HG02852 (cell line): ENCODE results near the gene LDLRAD4.

Experiments used
- ATAC-seq: cut with Tn5 transposase; IDR thresholded peaks from one replicate; pipeline ENCODE4 v1.9.1; 2021; ENCODE audit warnings: mild to moderate bottlenecking, moderate library complexity; ENCODE audit not compliant: unreplicated experiment

The LDLRAD4 gene

GRCh38 chr18:13280070-13280795, 61.7 kb downstream of the LDLRAD4 start:
- ATAC-seq = no peak

DNA sequence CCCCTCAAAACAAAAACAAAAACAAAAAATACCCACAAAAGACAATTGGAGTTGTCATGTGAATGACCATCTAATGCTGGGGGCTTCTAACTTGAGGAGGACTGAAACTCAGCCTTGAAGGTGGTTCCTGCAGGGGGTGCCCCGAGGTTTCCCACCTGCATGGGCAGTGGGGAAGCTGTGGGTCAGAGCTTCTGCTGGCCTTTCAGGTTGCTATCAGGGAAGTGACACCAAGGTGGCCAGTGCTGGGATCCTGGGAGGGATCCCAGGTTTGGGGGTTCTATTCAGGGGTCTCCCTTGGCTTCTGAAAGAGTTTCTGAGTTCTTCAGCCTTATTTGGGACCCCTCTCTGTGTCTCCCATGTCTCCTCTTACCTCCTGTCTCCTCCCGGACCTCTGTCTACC, 62.8 kb downstream of the LDLRAD4 start:
- no peak for ATAC-seq

DNA sequence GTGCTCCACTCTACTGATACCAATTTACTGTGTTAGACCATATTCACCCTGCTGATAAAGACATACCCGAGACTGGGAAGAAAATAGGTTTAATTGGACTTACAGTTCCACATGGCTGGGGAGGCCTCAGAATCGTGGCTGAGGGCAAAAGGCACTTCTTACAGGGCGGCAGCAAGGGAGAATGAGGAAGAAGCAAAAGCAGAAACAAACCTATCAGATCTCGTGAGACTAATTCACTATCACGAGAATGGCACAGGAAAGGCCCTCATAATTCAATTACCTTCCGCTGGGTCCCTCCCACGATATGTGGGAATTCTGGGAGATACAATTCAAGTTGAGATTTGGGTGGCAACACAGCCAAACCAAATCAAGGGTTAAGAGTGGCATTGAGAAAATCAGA, 65.2 kb downstream of the LDLRAD4 start:
- ATAC-seq = no peak

DNA sequence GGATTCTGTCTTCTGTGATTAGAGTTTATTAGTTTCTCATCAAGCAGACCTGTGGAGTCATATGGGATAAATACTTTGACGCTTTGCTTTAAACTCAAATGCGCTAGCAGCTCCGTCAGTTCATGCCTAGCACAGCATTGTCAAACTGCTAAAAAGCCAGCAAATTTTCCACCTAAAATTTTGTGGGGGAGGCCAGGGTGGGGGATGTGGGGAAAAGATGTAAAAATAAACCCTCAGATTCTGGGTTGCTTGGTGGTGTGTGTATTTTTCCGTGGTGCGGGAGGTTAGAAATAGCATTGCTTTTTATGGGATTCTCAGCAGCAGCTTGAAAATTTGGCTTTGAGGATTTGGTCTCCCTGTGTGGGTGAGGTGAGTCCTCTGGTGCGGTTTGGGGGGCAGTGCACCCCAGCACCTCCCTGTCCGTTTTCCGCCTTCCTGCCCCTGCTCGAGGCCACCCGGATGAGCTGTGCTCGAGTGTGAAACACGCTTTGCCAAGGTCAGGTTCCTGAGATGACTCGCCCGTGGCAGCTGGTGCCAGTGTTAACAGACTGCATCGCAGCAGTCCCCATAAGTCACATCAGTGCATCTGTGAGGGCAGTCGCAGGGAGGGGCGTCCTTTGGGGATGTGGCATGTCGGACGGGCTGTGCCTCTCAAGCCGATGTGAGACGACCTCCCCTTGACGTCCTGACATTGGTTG, 65.9 kb downstream of the LDLRAD4 start:
- no peak for ATAC-seq

GRCh38 chr18:13285874-13286273, 67.3 kb downstream of the LDLRAD4 start:
- no peak for ATAC-seq

DNA sequence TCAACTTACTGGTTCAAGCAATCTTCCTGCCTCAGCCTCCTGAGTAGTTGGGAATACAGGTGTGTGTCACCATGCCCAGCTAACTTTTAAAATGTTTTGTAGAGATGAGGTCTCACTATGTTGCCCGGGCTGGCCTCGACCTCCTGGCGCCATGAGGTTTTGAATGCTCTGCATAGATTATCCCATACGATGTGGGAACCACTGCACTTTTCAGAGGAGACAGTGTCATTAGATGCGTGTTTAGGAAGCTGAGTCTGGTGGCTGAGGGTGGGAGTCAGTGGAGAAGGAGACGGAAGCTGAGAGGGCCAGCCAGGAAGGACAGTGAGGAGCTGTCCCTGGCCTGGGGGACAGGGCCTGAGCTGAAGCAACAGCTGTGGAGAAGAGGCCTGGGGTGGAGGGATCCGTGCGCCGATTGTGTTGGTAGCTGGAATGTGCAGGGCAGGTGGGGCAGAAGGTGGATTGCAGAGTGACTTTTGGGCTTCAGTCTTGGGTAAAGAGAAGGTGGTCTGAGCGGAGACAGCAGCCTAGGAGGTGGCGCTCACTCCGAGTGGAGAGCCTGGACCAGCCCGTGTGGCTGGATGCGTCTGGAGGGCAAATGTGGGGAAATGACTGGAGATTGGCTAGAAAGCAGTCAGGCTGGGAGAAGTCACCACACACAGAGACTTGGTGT, 68.0 kb downstream of the LDLRAD4 start:
- no peak for ATAC-seq

- ATAC-seq = no peak
These were observed 68.8 kb downstream of the LDLRAD4 start for GRCh38 chr18:13287372-13287771.

DNA sequence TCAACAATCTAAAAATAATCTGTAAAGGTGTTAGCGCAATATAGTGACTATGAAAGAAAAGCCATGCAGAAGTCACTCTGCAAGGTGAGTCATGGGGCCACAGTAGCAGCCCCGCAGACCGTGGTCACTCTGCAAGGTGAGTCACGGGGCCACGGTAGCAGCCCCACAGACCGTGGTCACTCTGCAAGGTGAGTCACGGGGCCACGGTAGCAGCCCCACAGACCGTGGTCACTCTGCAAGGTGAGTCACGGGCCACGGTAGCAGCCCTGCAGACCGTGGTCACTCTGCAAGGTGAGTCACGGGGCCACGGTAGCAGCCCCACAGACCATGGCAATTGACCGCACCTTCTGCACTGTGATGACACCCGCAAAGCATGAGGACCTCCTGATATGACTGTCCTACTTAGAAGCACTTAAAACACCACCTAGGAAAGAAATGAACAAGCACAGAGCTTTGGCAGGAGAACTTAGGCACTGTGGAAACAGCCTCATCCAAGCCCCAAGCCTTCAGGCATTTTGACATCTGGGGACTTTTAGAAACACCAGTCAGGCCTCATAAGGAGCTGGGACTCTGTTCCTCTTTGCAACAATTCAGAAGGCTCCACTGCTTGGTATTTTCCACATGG, 70.1 kb downstream of the LDLRAD4 start:
- peak; percentile 67 for ATAC-seq

DNA sequence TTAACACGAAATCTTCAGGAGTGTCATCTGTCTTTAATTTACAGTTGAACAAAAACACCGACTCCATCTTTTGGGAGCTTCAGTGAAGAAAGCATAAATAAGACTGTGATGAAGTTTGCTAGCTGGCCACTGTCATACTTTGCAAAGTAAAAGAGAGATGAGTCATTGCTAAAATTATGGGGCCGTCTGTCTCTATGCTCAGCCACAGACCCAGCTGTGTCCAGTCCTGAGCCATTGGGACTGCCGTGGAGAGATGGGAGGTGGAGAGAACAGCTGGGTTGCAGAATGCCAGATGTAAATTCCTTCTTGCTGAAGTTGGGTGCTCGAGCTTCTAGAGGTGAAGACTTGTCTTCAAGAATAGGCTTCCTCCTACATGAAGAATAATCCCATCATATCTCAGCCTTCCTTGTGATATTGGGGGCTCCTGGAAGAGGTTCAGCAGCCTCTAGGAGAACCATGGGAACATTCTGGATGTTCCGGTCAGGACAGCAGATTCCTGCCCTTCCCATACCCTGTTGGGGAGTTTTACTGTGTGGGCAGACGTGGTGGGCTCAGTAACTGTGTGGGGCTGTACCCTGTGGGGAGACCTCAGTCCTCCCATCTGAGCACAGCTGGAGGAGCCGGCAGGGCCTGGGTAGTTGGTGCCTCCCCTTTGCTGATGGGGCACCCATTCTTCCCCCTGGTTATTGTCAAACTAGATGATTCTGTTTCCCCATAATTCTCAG, 71.1 kb downstream of the LDLRAD4 start:
- no peak for ATAC-seq

DNA sequence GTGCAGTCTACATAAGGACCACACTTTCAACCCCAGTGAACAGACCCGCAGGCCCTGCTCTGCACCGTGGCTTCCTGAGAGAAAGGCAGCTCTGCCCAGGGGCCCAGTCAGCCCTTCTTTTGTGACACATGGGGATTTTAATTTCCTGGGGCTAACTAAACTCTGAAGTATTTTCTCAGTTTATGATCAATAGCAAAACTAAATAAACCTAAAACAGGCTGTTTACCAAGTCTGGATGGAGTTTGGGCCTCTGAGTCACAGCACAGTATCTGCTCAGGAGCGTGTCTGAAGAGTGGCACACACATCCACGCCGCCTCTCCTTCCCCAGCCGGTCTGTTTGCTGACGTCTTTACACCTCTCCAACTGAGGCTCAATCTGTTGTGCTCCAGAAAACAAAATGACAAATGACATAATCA, 72.3 kb downstream of the LDLRAD4 start:
- no peak for ATAC-seq

- ATAC-seq = no peak
These were observed 72.7 kb downstream of the LDLRAD4 start for GRCh38 chr18:13291299-13291698.

DNA sequence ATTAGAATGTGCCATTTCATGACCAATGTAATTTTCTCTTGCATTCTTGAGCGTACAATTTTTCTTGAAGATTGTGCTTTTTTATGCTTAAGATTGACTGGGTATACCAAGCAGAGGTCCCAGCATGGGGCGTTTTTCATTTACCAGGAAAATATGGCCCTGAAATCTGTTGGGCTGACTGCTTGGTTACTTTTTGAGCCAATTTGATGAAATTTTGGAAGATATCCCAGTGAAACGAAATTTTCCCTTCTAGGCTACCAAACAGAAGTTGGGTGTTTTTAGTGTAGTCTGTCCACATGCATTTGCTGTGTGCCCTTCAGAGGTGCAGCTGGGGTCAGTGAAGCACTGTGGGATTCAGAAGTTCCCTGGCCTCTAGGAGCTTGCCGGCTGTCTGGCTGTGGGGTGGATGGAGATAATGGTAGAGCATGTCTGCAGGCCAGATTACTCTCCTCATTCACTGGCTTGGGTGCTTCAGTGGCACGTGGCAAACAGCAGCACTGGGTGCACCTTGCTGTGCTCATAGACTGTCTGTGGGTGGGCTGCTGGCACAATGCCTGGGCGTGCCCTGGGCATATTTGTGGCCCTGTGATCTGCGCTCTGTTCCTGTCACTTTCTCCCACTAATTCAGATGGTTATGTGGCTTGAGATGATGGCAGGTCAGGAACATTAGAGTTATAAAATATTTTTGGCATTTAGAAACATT, 73.3 kb downstream of the LDLRAD4 start:
- ATAC-seq = no peak

GRCh38 chr18:13292736-13293135, 74.2 kb downstream of the LDLRAD4 start:
- no peak for ATAC-seq

- ATAC-seq = no peak
These were observed 75.7 kb downstream of the LDLRAD4 start for GRCh38 chr18:13294309-13294708.

DNA sequence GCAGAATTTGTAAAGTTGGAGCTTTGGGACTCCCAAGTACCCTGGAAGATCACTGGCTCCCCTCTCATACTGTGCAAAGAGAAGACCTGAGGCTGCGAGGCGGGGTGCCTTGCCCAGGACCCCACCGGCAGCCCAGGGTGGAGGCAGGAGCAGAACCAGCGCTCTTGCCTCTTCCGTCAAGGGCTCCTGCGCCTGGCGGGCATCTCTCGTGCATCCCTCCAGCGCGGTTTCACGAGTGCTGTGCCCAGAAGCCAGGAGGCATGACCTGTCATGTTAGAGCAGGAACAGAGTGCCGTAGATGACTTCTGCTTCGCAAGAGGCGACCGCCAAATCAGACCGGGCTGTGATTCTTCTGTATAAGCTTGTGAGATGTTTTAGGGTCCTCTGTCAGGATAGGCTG, 77.3 kb downstream of the LDLRAD4 start:
- ATAC-seq = no peak

- ATAC-seq = no peak
These were observed 78.5 kb downstream of the LDLRAD4 start for GRCh38 chr18:13296867-13297574.

DNA sequence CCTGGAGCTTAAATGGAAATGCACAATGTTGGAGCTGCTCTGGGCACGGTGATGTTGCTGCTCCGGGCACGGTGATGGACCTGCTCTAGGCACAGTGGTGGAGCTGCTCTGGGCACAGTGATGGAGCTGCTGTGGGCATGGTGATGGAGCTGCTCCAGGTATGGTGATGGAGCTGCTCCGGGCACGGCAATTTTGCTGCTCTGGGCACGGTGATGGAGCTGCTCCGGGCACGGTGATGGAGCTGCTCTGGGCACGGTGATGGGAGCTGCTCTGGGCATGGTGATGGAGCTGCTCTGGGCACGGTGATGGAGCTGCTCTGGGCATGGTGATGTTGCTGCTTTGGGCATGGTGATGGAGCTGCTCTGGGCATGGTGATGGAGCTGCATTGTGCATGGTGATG, 79.7 kb downstream of the LDLRAD4 start:
- no peak for ATAC-seq

DNA sequence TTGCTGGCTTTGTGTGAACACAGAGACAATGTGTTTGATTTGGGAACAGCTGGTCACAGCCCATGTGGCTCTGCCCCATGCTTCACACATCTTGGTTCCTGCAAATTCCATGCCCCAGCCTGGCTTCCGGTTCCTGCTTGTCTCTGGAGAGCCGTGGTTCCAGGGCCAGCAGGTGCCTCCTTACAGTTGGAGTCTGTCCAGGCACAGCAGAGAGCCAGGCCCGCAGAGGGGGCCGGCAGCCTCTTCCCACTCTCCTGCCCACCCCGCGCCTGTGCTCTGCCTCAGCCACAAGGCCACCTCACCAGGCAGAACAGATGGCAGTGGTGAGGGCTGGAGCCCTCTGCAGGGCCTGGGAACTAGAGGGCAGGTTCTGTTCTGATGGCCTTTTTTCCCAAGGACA, 81.5 kb downstream of the LDLRAD4 start:
- ATAC-seq = no peak

DNA sequence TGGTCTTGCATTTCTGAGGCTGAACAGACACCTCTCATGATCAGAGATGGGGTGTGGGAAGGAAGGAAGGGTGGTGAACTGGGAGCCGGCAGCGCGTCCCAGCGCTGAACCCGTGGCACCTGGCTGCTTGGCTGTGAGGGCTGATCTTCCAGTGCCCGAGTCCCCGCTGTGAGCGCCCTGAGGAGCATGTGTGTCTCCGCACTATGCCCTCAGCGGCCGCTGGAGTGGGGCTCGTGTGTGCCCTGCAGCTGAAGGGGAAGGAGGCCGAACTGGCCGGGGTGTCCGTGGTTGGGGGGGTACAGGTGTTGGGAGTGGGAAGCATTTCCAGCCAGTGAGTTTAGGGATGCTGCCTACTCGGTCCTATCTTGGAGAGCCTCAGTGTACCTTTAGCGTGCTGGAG, 82.2 kb downstream of the LDLRAD4 start:
- ATAC-seq = no peak

DNA sequence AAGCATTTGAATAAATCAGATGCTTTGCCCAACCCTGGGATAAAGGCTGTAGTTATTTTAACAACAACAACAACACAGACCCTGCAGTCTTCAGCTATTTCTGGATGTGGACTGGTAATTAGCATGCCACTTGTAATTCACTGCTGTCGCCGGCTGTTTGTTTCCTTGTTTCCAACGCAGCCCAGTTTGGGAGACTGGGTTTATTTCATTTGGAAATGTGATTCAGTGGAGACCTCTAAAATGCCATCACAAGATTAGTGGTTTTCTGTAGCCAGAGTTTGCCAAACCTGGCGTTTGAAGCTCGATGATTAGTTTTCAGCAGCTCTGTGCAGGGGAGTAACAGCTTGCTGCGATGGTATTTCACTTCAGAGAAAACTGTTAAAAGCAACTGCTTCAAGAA, 83.5 kb downstream of the LDLRAD4 start:
- no peak for ATAC-seq
